GM18861 (cell line): Measurements from ENCODE around the gene ZNF385D.
"Not testable (repeated sequence)": the region's sequence is repeated elsewhere in the genome, so short reads cannot be mapped to it uniquely, and the experiment has no call there.

ENCODE experiments used
- ATAC-seq: cut with Tn5 transposase; IDR thresholded peaks from one replicate; pipeline ENCODE4 v1.9.1; 2021; ENCODE audit not compliant: unreplicated experiment

ZNF385D gene

GRCh38 chr3:21392526-21392925 is 358.5 kb downstream of the ZNF385D start:
- no peak for ATAC-seq

- ATAC-seq = no peak
These were observed 360.2 kb downstream of the ZNF385D start for GRCh38 chr3:21390856-21391255.

- ATAC-seq = no peak
These were observed 360.9 kb downstream of the ZNF385D start for GRCh38 chr3:21390136-21390535.

DNA sequence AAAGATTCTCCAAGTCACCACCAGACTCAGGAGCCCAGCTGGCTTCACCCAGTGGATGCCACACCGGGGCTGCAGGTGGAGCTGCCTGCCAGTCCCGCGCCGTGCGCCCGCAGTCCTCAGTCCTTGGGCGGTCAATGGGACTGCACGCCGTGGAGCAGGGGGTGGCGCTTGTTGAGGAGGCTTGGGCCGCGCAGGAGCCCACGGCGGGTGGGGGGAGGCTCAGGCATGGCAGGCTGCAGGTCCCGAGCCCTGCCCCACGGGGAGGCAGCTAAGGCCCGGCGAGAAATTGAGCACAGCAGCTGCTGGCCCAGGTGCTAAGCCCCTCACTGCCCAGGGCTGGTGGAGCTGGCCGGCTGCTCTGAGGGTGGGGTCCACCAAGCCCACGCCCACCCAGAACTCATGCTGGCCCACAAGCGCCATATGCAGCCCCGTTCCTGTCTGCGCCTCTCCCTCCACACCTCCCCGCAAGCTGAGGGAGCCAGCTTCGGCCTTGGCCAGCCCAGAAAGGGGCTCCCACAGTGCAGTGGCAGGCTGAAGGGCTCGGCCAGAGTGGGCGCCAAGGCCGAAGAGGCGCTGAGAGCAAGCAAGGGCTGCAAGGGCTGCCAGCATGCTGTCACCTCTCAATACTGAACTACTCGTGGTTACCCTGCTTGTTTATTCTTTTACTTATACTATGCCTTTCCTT is 363.7 kb downstream of the ZNF385D start:
- ATAC-seq = not testable (repeated sequence)

- not testable (repeated sequence) for ATAC-seq
These were observed 373.0 kb downstream of the ZNF385D start for GRCh38 chr3:21378036-21378435.

DNA sequence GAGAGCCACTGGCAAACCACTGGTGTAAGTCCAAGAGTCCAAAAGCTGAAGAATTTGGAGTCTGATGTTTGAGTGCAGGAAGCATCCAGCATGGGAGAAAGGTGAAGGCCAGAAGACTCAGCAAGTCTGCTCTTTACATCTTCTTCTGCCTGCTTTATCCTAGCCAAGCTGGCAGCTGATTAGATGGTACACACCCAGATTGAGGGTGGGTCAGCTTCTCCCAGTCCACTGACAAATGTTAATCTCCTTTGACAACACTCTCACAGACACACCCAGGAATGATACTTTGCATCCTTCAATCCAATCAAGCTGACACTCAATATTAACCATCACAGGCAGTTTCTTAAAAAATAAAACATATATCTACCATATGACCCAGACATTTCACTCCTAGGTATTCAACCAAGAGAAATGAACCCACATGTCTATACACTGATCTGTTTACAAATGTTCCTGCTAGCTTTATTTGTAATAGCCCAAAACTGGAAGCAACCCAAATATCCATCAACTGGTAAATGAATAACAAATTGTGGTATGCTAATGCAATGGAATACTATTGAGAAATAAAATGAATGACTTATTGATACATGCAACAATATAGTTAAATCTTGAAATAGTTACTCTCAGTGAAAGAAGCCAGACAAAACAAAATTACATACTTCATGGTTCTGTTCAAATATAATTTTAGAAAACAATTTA is 373.8 kb downstream of the ZNF385D start:
- ATAC-seq = no peak

- ATAC-seq = no peak
These were observed 378.7 kb downstream of the ZNF385D start for GRCh38 chr3:21372316-21372715.
